Body of pancreas (tissue), 4 donors: ENCODE measurements around the gene CHST13.

Experiments used
- POLR2A ChIP-seq, 3 donors: fragments of 450-650 bp; IDR thresholded peaks; one replicate each; pipeline ENCODE4 v1.6.1; 2016; ENCODE audit warnings: antibody characterized with exemption in 3 of 3, mild to moderate bottlenecking in 2 of 3
- TF ChIP-seq, protein P1 (sequence below), 7 experiments: fragments of 450-650 bp in 4 of 7; fragments of 200-600 bp in 3 of 7; sonication (generic) in 3 of 7; IDR thresholded peaks; one replicate each; pipeline ENCODE4 v1.5.1; 2016 to 2019; ENCODE audit warnings: antibody characterized with exemption in 7 of 7

DNA sequence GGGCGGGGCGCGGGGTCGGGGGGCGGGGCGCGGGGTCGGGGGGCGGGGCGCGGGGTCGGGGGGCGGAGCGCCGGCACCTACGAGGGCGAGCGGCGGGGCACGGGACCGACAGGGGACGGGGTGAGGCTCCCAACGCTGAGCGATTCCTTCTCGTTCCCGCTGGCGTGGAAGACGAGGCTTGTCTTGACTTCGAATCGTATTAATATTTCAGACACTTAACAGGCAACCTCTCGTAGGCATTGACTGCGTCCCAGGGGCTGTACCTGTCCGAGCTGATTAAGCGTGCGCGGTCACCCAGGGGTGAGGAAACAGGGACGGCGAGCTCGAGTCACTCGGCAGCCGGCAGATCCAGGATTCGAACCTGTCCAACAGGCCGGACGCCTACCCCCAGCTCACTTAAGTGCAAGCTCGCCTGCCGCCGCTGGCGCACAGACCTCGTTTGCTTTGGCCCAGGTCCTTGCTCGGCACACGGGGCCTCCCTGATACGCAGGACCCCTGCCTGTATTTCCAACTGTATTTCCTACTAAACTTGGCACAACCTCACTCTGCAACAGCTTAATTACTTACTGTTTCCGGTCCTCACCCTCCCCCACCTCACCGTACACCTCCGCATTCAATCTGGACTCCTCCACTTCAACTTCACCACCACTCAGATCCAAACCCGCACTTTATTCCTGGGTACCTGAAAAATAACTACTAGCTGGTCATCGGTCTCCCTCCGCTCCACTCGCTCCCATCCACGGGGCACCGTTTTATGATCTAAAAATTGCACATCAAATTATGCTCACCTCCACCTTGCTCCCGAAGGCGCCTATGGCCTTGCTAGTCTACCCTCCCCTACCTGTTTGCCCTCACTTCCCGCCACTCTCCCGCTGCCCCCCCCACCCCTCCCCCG, 47.5 kb upstream of the CHST13 start:
- peak; percentile 20 to 87 (median 77) for TF ChIP-seq POLR2A (IDR thresholded peaks at IDR 0.05)
- TF ChIP-seq, protein P1, sequence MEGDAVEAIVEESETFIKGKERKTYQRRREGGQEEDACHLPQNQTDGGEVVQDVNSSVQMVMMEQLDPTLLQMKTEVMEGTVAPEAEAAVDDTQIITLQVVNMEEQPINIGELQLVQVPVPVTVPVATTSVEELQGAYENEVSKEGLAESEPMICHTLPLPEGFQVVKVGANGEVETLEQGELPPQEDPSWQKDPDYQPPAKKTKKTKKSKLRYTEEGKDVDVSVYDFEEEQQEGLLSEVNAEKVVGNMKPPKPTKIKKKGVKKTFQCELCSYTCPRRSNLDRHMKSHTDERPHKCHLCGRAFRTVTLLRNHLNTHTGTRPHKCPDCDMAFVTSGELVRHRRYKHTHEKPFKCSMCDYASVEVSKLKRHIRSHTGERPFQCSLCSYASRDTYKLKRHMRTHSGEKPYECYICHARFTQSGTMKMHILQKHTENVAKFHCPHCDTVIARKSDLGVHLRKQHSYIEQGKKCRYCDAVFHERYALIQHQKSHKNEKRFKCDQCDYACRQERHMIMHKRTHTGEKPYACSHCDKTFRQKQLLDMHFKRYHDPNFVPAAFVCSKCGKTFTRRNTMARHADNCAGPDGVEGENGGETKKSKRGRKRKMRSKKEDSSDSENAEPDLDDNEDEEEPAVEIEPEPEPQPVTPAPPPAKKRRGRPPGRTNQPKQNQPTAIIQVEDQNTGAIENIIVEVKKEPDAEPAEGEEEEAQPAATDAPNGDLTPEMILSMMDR (IDR thresholded peaks at IDR 0.05): peak in 1 of 7 experiments; percentile 20
